Hepatocyte (in vitro differentiated cells): ENCODE data around the gene ZNHIT2. TPM values are rescaled to one million over a fixed set of nuclear protein-coding genes. Genes with fewer than 3 reads are reported as not detected.

ENCODE experiments used
- DNase-seq: peaks from one replicate; pipeline ENCODE4 v3.0.0-alpha.2; 2016; ENCODE audit warnings: low spot score
- H2AFZ ChIP-seq: fragments of 200-600 bp; sonication (generic); 2 replicates; pipeline ENCODE4 v1.6.0; 2016; ENCODE audit warnings: antibody characterized with exemption, mild to moderate bottlenecking
- H3K27ac ChIP-seq: fragments of 200-600 bp; sonication (generic); 2 replicates; pipeline ENCODE4 v1.5.1; 2016; ENCODE audit warnings: mild to moderate bottlenecking
- H3K27me3 ChIP-seq: fragments of 200-600 bp; sonication (generic); 2 replicates; pipeline ENCODE4 v1.6.1; 2016
- H3K36me3 ChIP-seq: fragments of 200-600 bp; sonication (generic); replicated peaks from 2 replicates; pipeline ENCODE4 v1.5.1; 2016; ENCODE audit warnings: low read depth; ENCODE audit not compliant: insufficient read depth
- H3K4me1 ChIP-seq: fragments of 200-600 bp; sonication (generic); 2 replicates; pipeline ENCODE4 v1.5.1; 2016; ENCODE audit warnings: mild to moderate bottlenecking, moderate library complexity; ENCODE audit not compliant: insufficient read depth
- H3K4me2 ChIP-seq: fragments of 200-600 bp; sonication (generic); 2 replicates; pipeline ENCODE4 v1.6.0; 2016
- H3K4me3 ChIP-seq: fragments of 200-600 bp; sonication (generic); 2 replicates; pipeline ENCODE4 v1.5.1; 2016; ENCODE audit warnings: mild to moderate bottlenecking
- H3K79me2 ChIP-seq: fragments of 200-600 bp; sonication (generic); 2 replicates; pipeline ENCODE4 v1.6.0; 2017; ENCODE audit warnings: mild to moderate bottlenecking
- H3K9me2 ChIP-seq: fragments of 200-600 bp; sonication (generic); replicated peaks from 2 replicates; pipeline ENCODE4 v1.6.0; 2017; ENCODE audit warnings: mild to moderate bottlenecking; ENCODE audit not compliant: insufficient read depth
- H3K9me3 ChIP-seq: fragments of 200-600 bp; sonication (generic); 2 replicates; pipeline ENCODE4 v1.5.1; 2016; ENCODE audit warnings: low read depth, mild to moderate bottlenecking
- H4K20me1 ChIP-seq: fragments of 200-600 bp; sonication (generic); 2 replicates; pipeline ENCODE4 v1.6.0; 2016; ENCODE audit warnings: mild to moderate bottlenecking; ENCODE audit not compliant: insufficient read depth, poor library complexity, severe bottlenecking
- CTCF ChIP-seq: fragments of 200-600 bp; sonication (generic); IDR thresholded peaks from 2 replicates; pipeline ENCODE4 v1.5.1; 2016; ENCODE audit warnings: antibody characterized with exemption, mild to moderate bottlenecking; ENCODE audit not compliant: poor library complexity
- EZH2 ChIP-seq: fragments of 200-600 bp; sonication (generic); IDR thresholded peaks from 2 replicates; pipeline ENCODE4 v1.6.1; 2016; ENCODE audit warnings: antibody characterized with exemption, mild to moderate bottlenecking, borderline replicate concordance
- EZH2phosphoT487 ChIP-seq: fragments of 200-600 bp; sonication (generic); IDR thresholded peaks from one replicate; pipeline ENCODE4 v1.6.1; 2018; ENCODE audit warnings: antibody characterized with exemption, mild to moderate bottlenecking, low read depth, moderate library complexity; ENCODE audit not compliant: unreplicated experiment, severe bottlenecking
- WGBS: methylation state at CpG from one replicate; pipeline ENCODE4 v1.1.6; 2016; ENCODE audit warnings: low lambda C conversion rate; ENCODE audit errors: missing lambda C conversion rate; 5-methylcytosine and 5-hydroxymethylcytosine counted together
- polyA plus RNA-seq: library from polyadenylated mRNA; unstranded; fragments of >200 nt; fragmentation: Nextera tagmentation; extraction: Ambion mirVana; gene quantifications from 2 replicates; pipeline ENCODE4 v1.2.1, GENCODE V29; 2016
- total RNA-seq: library from RNA; depleted of rRNA; stranded (reverse); fragments of >200 nt; gene quantifications from 2 replicates; pipeline ENCODE4 v1.2.3, GENCODE V29; 2014

The ZNHIT2 gene
- total and polyA plus RNA-seq, 2 experiments from 2014 or later = 13.5 to 23.7 TPM

GRCh38 chr11:65090628-65091027 is 26.9 kb downstream of the ZNHIT2 start:
- Histone ChIP-seq H3K9me2 (no peaks in the 10 kb centered on the region), H2AFZ (no peak overlapping the region), H3K9me3 (no peaks in the 10 kb centered on the region), H3K27ac (no peak overlapping the region), H3K27me3 (no peaks in the 10 kb centered on the region), H3K36me3 (no peaks in the 10 kb centered on the region), H3K4me3 (no peak overlapping the region), H3K4me1 (peaks cover 1% of the 10 kb centered on the region), H3K4me2 (no peak overlapping the region), H4K20me1 (no peaks in the 10 kb centered on the region), H3K79me2 (peaks cover 4% of the 10 kb centered on the region)
- no peak for DNase-seq
- 94% methylated on average over 4 of the region's 4 CpGs for WGBS
- TF ChIP-seq EZH2 (no peak), CTCF (no peak), EZH2phosphoT487 (no peak)

- H3K36me3 ChIP-seq = no peaks in the 10 kb centered on the region
These were observed 27.9 kb downstream of the ZNHIT2 start for GRCh38 chr11:65089621-65090020.

GRCh38 chr11:65087827-65088226 is 29.7 kb downstream of the ZNHIT2 start:
- TF ChIP-seq EZH2 (no peak), EZH2phosphoT487 (no peak), CTCF (no peak)
- Histone ChIP-seq H3K79me2 (peaks cover 23% of the 10 kb centered on the region), H3K4me1 (peaks cover 9% of the 10 kb centered on the region), H3K4me3 (no peak overlapping the region), H3K27me3 (no peaks in the 10 kb centered on the region), H3K9me3 (no peaks in the 10 kb centered on the region), H3K27ac (no peak overlapping the region), H3K4me2 (no peak overlapping the region), H4K20me1 (no peaks in the 10 kb centered on the region), H3K36me3 (no peaks in the 10 kb centered on the region), H3K9me2 (no peaks in the 10 kb centered on the region), H2AFZ (no peak overlapping the region)
- no peak for DNase-seq
- WGBS = 97% methylated on average over 13 of the region's 15 CpGs

More at GRCh38 chr11:65089621-65090020, 27.9 kb downstream of the ZNHIT2 start:
- Histone ChIP-seq H3K27ac (no peak overlapping the region), H3K4me1 (peaks cover 9% of the 10 kb centered on the region), H3K79me2 (peaks cover 14% of the 10 kb centered on the region), H2AFZ (no peak overlapping the region), H4K20me1 (no peaks in the 10 kb centered on the region), H3K27me3 (no peaks in the 10 kb centered on the region), H3K4me3 (no peak overlapping the region), H3K9me2 (no peaks in the 10 kb centered on the region), H3K9me3 (no peaks in the 10 kb centered on the region), H3K4me2 (no peak overlapping the region)
- WGBS = 93% methylated on average over 4 of the region's 4 CpGs
- TF ChIP-seq EZH2 = no peak
- TF ChIP-seq EZH2phosphoT487 = no peak
- TF ChIP-seq CTCF = no peak
- DNase-seq = no peak

- no peaks in the 10 kb centered on the region for H3K36me3 ChIP-seq
- no peak overlapping the region for H2AFZ ChIP-seq
- 96% methylated on average over 11 of the region's 11 CpGs for WGBS
- no peaks in the 10 kb centered on the region for H3K9me2 ChIP-seq
- TF ChIP-seq EZH2 (no peak), CTCF (no peak), EZH2phosphoT487 (no peak)
- H3K4me1 ChIP-seq = peaks cover 9% of the 10 kb centered on the region
- no peaks in the 10 kb centered on the region for H4K20me1 ChIP-seq
- no peak for DNase-seq
- no peak overlapping the region for H3K4me3 ChIP-seq
- H3K27ac ChIP-seq = no peak overlapping the region
- H3K79me2 ChIP-seq = peaks cover 27% of the 10 kb centered on the region
- H3K9me3 ChIP-seq = no peaks in the 10 kb centered on the region
- no peaks in the 10 kb centered on the region for H3K27me3 ChIP-seq
- no peak overlapping the region for H3K4me2 ChIP-seq
These were observed 30.3 kb downstream of the ZNHIT2 start for GRCh38 chr11:65087216-65087615.
